Stimulated activated CD4-positive, alpha-beta T cell treated with anti-CD3 and anti-CD28 coated beads, Interleukin-2, amount 100 ng/mL, for 24 hours (primary cell): ENCODE data around the gene CRKL.
"Not testable (repeated sequence)": the region's sequence is repeated elsewhere in the genome, so short reads cannot be mapped to it uniquely, and the experiment has no call there.

ENCODE experiments used
- DNase-seq, 2 donors: peaks; one replicate each; pipeline ENCODE4 v3.0.0-alpha.2; 2020

Gene CRKL

DNA sequence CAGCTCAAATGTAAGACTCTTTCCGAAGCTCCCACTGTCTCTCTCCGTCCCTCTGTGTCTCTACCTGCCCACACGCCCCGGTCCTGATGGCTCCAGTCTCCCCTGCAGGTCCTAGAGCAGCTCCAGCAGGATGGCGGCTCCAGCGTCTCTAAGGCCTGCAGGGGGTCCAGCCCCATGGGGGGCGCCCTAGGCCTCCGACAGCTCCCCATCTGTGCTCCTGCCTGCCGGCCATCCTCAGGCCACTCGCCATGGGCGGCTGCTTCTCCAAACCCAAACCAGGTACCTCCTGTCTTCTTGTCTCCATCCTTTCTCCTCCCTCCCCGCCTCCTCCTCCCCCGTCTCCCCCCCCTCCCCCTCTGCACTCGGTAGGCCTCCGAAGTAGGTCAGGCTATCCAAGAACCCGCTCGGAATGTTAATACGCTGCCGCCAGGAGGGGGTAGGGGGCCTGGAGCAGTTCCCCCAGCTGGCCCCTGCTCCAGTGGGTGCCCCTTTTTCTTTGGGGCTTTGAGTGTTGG, 50.5 kb downstream of the CRKL start:
- no peak for DNase-seq

DNA sequence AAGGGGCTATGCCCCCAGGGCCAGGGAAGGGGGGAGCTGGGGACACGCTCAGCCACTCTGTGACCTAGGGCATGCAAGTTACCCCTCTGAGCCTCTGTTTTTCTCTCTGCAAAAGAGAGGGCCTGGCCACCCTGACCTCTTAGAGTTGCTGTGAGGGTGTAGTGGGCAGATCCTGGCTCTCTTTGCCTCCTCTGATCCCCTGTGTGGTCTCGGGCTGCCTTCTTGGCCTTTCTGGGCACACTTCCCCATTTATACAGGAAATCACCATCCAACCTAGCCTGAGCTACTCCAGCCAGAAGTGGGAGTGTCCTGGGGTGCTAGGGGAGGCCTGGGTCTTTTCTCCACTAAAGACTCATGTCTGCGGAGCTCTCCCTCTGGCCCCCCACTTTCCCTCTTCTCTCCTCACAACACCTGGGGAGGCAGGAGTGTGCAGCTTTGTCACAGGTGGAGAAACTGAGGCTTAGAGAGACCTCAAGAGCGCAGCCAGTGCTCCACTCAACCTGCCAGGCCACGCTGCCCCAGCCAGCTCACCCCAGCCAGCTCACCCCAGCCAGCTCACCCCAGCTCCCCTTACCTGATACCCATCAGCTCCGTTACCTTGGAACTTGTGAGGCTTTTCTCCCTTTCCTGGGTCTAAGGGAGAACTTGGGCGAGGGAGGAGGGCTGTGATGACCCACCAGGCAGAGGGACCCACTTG, 51.2 kb downstream of the CRKL start:
- DNase-seq = no peak

DNA sequence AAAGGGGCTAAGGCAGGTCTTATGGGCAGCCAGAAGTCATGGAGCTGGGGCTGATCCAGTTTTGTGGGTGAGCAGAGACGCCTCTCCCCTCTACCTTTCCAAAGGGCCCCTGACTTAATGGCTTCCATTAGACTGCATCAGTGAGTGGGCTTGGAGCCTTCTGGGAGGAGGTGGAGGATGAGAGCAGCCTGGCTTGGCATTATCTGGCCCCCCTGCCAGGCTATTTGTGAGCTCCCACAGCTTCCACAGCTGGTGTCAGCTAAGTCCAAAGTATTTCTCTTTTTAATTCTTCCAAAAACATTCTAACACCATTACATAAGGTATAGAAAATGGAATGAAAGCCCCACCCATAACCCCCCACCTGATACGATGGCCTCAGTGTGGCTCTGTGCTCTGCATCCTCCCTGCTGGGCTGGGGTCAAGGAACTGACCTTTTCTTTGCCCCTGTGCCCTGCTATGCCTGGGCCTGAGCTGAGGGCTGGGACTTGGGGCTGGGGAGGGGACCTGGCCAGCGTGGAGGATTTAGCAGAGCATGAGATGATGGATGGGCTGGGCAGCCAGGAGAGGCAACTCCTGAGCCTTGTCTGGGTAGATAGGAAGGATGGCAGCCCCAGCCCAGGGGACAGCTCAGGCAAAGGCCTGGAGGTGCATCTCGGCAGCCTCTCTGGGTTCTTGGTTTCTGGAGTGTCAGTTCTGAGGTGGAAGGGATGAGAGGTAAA, 53.9 kb downstream of the CRKL start:
- no peak for DNase-seq

DNA sequence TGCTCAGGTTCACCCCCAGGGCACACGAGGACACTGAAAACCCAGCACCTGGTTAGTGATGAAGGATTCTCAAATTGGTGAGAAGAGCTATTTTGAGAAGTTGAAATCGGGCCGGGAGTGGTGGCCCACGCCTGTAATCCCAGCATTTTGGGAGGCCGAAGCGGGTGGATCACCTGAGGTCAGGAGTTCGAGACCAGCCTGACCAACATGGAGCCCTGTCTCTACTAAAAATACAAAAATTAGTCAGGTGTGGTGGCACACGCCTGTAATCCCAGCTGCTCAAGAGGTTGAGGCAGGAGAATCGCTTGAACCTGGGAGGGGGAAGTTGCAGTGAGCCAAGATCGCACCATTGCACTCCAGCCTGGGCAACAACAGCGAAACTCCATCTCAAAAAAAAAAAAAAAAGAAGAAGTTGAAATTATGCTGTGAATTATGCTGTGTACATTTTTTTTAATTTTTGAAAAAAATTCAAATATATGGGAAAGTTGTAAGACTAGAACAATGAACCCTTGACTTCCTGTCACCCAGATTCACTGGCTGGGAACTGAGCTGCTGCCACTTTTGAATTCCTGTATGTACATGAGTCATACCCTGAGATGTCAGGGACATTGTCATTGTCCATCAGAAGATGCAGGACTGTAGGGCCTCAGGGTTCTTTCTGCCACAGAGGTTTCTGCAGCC, 54.9 kb downstream of the CRKL start:
- DNase-seq = not testable (repeated sequence)

DNA sequence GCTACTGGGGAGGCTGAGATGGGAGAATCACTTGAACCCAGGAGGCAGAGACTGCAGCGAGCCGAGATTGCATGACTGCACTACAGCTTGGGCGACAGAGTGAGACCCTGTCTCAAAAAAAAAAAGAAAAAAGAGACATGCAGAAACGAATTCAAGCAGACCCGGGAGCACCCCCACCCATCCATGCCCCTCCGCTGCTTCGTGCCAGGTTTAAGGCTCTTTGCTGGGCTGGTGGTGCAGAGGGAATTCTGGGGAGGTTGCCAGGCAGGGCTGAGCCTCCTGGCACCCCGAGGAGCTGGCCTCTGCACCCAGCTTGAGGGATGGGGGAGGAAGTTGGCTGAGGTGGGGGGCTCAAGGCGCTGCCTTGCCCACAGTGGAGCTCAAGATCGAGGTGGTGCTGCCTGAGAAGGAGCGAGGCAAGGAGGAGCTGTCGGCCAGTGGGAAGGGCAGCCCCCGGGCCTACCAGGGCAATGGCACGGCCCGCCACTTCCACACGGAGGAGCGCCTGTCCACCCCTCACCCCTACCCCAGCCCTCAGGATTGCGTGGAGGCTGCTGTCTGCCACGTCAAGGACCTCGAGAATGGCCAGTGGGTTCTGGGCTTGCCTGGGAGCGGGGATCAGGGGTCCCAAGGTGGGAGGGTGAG, 55.8 kb downstream of the CRKL start:
- DNase-seq = no peak

- DNase-seq = no peak
These were observed 56.6 kb downstream of the CRKL start for GRCh38 chr22:20973634-20974286.

- no peak for DNase-seq
These were observed 57.2 kb downstream of the CRKL start for GRCh38 chr22:20974336-20974955.

DNA sequence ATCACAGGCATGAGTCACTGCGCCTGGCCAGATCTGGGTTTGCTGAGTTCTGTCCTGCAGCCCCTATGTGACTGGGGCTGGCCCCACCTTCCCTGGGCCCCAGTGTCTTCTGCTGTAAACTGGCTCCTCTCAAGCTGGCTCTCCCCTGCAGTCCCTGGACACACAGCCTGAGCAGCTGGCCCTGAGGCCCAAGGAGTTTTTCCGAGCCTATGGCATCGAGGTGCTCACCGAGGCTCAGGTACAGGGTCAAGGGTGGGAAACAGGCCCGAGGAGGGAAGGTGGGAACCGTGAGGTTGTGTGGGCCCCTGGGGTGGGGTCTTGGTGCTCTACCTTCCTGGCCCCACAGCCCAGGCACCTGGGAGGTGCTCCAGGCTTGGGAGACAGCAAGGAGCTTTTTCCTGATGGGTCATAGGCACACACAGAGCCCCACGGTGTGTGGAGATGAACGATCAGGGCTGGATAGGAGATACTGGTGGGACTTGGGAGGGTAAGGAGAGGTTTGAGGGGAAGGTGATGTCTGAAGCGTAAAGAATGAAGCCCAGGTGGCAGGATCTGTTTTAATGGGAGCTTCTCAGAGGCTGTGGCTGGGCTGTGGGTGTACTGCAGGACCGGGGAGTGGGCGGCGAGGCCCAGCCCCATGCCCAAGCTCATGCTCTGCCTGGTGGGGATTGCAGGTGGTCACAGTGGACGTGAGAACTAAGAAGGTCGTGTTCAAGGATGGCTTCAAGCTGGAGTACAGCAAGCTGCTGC, 58.5 kb downstream of the CRKL start:
- no peak for DNase-seq

- DNase-seq = no peak
These were observed 59.2 kb downstream of the CRKL start for GRCh38 chr22:20976291-20976877.

DNA sequence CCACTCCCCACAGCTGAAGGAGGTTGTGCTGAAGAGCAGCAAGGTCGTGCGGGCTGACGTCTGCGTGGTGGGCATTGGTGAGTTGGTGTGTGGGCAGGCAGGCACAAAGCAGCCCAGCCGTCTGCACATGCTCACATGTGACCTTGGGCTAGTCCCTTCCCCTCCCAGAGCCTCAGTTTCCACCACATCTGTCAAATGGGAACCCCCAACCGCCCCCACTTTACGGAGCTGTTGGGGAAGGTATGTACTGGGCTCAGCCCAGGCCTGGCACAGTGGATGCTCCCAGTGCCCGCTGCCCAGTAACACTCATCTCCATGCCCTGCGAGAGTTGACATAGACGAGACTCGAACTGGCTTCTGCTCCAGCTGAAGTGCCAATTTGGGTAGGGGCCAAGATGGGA, 59.8 kb downstream of the CRKL start:
- no peak for DNase-seq

- DNase-seq = no peak
These were observed 60.4 kb downstream of the CRKL start for GRCh38 chr22:20977516-20978170.

DNA sequence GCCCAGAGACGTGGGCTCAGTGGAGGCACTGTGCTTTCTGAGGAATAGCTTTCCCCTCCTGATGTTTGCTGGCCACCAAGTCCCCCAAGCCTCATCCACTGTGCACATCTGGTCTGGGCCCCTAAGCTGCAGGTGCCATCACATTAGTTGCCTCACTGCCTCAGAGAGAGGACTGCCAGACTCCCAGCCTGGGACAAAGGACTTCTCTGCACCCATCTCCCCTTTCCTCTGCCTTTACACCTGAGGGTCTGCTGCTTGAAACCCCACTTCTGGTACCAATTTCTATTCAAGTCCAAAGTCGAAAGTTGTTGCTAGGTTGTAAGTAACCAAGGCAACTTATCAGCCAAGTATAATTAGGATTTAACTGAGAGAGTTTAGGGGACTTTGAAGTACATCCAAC, 61.2 kb downstream of the CRKL start:
- DNase-seq = no peak

GRCh38 chr22:20979243-20979809, 62.1 kb downstream of the CRKL start:
- peak; percentile 64 to 76 for DNase-seq

- DNase-seq = no peak
These were observed 62.8 kb downstream of the CRKL start for GRCh38 chr22:20979940-20980453.

DNA sequence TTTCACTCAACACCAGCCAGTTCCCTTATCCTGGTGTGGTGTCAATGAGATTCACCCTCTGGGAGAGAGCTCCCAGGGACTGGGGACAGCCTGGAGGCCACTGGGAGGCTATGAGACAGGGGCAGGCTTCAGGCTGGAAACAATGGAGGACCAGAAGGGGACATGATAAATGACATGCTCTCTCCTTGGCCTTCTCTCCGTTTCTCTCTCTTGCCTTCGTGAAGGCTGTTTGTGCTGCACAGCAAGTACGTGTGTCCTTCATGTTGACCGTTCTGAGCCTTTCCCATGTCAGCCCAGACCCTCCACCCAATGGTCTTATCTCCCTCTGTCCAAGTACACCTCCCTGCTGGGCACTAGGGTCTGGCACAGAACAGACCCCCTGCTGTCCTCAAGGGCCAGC, 63.3 kb downstream of the CRKL start:
- no peak for DNase-seq

GRCh38 chr22:20980938-20981722, 63.9 kb downstream of the CRKL start:
- no peak for DNase-seq

DNA sequence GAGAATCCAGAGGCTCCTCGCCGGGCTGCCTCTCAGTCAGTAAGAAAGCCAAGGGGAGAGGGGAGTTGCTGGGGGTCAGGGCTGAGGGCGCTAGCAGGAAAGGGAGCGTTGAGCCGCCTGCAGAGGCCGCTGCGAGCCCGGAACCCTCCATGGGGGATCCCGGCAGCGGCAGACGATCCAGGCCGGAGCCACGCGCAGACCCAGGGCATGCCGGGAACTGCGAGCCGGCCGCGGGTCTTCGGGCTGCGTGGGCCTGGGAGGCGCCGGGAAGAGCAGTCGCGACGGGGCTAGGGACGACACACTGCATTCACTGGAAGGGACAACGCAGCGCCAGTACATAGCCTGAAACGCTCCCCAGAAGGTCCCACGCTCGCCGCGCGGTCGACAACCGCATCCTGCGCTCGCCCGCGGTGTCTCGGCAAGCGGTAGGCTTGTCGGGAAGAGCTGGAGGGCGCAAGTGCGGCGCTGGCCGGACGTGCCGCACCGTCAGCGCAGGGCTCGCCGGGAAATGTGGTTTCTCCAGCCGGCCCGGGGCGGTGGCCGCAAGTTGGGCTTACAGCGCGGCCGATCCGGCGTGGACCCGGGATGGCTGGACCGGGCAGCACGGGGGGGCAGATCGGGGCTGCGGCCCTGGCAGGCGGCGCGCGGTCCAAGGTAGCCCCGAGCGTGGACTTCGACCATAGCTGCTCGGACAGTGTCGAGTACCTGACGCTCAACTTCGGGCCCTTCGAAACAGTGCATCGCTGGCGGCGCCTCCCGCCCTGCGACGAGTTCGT, 64.8 kb downstream of the CRKL start, which contains the start of gene LZTR1:
Gene LZTR1 (plus strand): TSS at position 511 of the 776 bp plus-strand sequence. CDS start 75 bp downstream, at position 586.
- peak; percentile 75 to 80 for DNase-seq

GRCh38 chr22:20982563-20982882, 65.3 kb downstream of the CRKL start:
- no peak for DNase-seq
